Measurements from ENCODE around the gene AP1M1. TPM values are rescaled to one million over a fixed set of nuclear protein-coding genes. Genes with fewer than 3 reads are reported as not detected.

The AP1M1 gene
- total and polyA plus RNA-seq, 11 donors: 26.2 to 93.4 (median 47.8) TPM

DNA sequence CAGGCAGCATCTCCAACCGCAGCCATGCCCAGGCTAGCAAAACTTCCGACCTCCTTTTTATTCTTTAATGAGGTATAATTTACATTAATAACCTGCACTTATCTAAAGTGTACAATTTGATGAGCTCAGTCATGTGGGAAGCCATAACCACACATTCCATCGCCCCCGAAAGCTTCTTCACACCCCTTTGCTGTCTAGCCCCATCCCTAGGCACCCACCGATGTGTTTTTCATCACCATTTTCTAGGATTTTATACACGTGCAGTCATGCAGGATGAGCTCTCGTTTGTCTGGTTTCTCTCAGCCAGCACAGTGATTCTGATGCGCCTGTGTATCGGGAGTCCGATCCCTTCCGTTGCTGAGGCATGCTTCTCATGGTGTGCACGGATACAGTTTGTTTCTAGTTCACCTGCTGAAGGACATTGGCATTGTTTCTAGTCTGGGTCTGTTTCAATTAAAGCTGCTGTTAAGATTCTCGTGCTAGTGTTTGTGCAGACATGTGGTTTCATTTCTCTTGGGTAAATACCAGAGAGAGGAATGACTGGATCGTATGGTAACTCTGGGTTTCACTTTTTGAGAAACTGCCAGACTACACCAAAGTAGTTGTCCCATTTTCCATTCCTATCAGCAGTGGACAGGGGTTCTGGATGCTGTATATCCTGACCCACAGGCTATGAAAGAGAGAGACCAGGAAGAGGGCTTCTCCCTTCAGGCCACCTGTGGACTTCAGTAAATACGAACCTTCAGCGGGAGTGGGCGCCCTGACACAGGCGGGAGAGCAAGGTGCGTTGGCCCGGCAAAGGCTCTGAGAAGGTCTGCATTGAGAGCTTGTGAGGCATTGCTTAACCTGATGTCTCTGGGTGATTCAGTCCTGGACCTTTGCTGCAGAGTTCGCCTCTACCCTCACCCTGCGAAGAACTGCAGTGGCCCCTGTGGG, 4.9 kb downstream of the AP1M1 start:
- no peak overlapping the region for H3K27ac ChIP-seq
- intact Hi-C loops (cut with DNase I): no loop called here
- no peaks in the 10 kb centered on the region for H3K27me3 ChIP-seq
- no peak overlapping the region for H3K4me3 ChIP-seq
- ATAC-seq: no peak
- H3K4me1 ChIP-seq: peaks cover 10 to 45% (median 23%) of the 10 kb centered on the region in 12 donors
- H3K36me3 ChIP-seq: peaks cover 0 to 65% (median 42%) of the 10 kb centered on the region in 9 donors
- TF ChIP-seq POLR2A (IDR thresholded peaks at IDR 0.05): no peak
- TF ChIP-seq CTCF (IDR thresholded peaks at IDR 0.05): no peak
- WGBS, 4 donors: 85 to 88% (median 87%) methylated on average over 21 to 22 of the region's 22 CpGs
- peak in 1 of 5 donors; percentile 11 for DNase-seq
- H3K9me3 ChIP-seq: no peaks in the 10 kb centered on the region

DNA sequence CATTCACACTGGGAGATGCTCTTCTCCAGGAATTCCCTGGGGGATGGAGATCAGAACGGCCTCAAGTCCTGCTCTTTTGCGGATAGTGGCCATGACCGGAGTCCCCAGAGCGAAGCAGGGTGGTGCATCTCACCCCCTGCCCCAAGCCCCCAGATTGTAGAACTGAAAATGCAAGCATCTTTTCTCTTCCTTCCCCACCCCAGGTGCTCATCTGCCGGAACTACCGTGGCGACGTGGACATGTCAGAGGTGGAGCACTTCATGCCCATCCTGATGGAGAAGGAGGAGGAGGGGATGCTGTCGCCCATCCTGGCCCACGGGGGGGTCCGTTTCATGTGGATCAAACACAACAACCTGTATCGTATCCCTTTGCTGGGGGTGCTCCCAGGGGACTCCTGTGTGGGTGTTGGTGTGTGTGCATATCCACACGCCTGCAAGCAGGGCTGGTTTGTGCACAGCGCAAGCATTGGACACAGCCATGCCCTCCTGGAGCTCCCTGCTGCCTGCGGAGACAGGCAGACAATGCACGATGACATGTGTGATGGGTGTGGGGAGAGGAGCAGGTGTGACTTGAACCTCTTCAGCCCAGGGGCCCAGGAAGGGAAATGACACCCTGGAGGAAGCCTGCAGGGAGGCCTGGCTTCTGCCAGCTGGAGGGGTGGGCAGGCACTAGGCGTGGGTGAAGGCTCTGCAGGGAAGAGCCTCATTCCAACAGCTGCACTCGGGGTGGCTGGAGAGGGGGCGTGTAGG, 5.7 kb downstream of the AP1M1 start:
- Histone ChIP-seq H3K27ac (no peak overlapping the region), H3K36me3 (peaks cover 0 to 73% (median 50%) of the 10 kb centered on the region in 9 donors), H3K9me3 (no peaks in the 10 kb centered on the region), H3K27me3 (no peaks in the 10 kb centered on the region), H3K4me3 (no peak overlapping the region), H3K4me1 (peaks cover 9 to 42% (median 22%) of the 10 kb centered on the region in 12 donors)
- WGBS, 4 donors: 88 to 93% (median 91%) methylated on average over 18 to 19 of the region's 19 CpGs
- ATAC-seq (no peak), DNase-seq (peak in 1 of 5 donors; percentile 40)
- TF ChIP-seq POLR2A (IDR thresholded peaks at IDR 0.05) (no peak), CTCF (IDR thresholded peaks at IDR 0.05) (no peak)
- intact Hi-C loops (cut with DNase I): no loop called here

- no peak for TF ChIP-seq CTCF (IDR thresholded peaks at IDR 0.05)
- no peak for TF ChIP-seq POLR2A (IDR thresholded peaks at IDR 0.05)
- Histone ChIP-seq H3K36me3 (peaks cover 2 to 78% (median 55%) of the 10 kb centered on the region in 9 donors), H3K4me1 (peaks cover 6 to 36% (median 17%) of the 10 kb centered on the region in 12 donors), H3K27ac (no peak overlapping the region), H3K27me3 (no peaks in the 10 kb centered on the region), H3K9me3 (no peaks in the 10 kb centered on the region), H3K4me3 (no peak overlapping the region)
- intact Hi-C loops (cut with DNase I): no loop called here
- ATAC-seq (no peak), DNase-seq (no peak)
- WGBS, 4 donors: 80 to 93% (median 83%) methylated on average over 5 of the region's 5 CpGs
Measured at GRCh38 chr19:16204005-16204294, 6.2 kb downstream of the AP1M1 start.

Measured in heart left ventricle (tissue), 16 donors.